Brain pericyte (primary cell): ENCODE results near the gene SH3BGRL2.
A peak's percentile ranks its signal among the peaks of the same experiment; 100 is the strongest.

Source experiments
- DNase-seq: peaks from one replicate; pipeline ENCODE4 v3.0.0-alpha.2; 2012; ENCODE audit warnings: low read depth, low spot score

Gene SH3BGRL2

DNA sequence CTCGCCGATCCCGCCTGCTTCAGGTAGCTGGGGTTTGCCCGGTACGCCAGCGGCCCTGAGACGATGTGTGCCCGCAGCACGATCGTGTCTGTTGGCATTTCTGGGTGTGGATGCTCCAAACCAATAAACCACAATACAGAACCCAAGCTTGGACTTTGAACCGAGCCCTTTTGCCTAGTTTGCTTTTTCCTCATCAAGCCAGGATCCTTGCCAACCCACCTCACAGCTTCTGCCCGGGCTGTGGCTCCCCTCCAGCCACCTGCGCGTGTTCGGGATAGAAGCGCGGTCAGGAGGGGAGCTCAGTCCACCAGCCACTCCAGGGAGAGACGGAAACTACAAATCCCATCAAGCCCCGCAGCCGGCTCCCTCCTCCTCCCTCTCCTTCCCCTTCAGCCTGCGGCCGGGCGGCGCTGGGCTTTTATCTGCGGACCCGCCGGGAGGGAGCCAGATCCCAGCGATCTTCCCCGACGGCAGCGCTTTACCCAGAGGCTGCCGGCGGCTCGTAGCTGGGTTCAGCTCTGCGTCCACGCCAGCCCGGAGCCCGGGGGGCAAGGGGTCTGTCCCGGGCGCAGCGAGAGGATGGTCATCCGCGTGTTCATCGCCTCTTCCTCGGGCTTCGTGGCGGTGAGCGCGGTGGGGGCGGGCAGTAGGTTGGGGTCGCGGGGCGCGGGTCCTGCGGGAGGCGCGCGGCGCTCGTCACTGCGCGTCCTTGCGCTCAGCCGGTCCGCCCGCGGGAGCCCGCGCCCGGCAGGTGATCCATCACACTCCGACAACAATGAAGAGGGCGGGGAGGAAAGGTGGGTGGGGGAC lies at the start of gene SH3BGRL2:
Gene SH3BGRL2 (plus strand): TSS at position 447 of the 810 bp plus-strand sequence. CDS start 133 bp downstream, at position 580.
- DNase-seq = no peak

- DNase-seq = no peak
Observed at GRCh38 chr6:79584332-79584731, 46.8 kb upstream of the SH3BGRL2 start.

DNA sequence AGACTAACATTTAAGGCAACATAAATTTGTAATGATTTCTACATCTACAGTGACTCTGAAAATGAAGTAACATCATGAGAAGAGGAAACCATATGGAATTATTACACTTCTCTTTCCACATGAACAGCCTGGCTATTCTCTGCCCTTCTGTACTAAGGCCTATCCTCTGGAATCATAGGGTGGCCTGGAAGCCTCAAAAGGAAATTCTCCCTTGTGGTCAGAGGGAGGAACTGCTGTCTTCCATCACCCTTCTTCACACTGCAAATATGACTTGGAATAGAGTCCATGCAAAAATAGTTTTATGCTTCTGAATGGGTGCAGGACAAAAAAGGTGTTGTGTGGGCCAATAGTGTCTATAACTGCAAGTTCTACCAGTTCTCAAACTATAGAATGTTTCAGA lies 44.6 kb upstream of the SH3BGRL2 start:
- no peak for DNase-seq

DNA sequence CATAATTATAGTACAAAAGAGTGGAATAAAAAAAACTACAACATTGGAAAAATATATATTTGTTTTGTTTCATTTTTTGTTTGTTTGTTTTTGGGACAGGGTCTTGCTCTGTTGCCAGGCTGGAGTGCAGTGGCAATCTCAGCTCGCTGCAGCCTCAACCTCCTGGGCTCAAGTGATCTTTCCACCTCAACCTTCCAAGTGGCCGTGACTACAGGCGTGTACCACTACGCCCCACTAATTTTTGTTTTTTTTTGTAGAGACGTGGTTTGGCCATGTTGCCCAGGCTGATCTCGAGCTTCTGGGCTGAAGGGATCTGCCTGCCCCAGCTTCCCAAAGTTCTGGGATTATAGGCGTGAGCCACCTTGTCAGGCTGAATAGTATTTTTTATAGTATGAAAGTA lies 41.4 kb upstream of the SH3BGRL2 start:
- no peak for DNase-seq

DNA sequence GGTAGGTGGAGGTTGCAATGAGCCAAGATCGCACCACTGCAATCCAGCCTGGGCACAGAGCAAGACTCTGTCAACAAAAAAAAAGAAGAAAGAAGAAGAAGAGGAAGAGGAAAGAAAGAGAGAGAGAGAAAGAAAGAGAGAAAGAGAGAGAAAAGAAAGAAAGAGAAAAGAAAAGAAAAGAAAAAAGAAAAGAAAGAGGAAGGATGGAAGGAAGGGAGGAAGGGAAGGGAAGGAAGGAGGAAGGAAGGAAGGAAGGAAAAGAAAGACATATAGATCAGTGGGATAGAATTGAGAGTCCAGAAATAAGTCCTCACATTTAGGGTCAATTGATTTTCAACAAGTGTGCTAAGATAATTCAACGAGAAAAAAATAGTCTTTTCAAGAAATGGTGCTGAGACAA lies 34.0 kb upstream of the SH3BGRL2 start:
- no peak for DNase-seq

DNA sequence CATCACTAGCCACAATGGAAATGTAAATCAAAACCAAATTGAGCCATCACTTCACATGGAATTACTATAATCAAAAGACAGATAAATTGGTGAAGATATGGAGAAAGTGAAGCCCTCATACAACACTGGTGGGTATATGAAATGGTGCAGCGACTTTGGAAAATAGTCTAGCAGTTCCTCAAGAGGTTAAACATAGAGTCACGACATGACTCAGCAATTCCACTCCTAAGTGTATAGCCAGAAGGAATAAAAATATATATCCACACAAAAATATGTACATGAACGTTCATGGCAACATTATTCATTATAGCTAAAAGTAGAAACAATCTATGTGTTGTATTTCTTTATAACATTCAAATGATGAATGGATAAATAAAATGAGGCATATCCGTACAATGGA lies 33.1 kb upstream of the SH3BGRL2 start:
- DNase-seq = no peak

DNA sequence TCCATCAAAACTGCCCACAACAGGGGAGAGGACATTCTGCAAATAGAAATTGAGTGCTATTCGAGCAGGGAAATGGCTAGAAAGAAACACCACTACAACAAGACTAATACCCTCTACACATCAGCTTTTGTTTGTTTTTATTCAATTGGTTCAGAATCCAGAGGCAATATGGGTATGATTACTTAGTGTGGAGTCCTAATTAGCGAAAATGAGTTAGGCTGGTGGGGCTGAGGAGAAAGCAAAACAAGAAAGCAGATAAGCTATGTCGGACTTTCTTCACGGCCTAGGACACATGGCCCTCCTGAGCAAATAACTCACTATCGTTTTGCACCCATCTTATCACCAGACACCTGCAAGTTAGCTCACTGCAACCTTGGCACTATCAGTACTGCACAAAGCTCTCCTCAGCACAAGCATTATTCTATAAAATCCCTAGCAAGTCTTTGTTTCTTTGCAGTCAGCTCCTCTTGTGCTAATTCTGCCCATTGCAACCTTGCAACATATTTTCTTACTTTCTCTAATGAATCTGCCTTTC lies 31.3 kb upstream of the SH3BGRL2 start:
- DNase-seq = no peak

DNA sequence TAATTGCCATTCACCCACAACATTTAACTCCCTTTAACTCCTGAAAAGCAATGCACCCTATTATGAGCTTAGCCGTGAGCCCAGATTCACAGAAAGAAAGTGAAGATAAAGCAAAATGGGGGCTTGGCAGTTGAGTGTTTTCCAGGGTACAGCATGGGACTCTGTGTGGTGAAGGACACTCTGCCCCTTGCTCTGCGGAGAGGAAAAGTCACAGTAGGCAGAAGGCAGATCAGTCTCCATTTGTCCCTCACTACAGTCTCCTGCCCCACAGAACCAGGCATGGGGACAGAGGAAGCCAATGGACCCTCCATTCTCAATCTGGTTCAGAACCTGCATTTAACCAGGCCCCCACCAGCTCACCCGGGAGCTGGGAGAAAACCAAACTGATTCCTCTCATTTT lies 30.8 kb upstream of the SH3BGRL2 start:
- DNase-seq = no peak

- peak; percentile 60 for DNase-seq
Observed at GRCh38 chr6:79600812-79601609, 30.1 kb upstream of the SH3BGRL2 start.

- no peak for DNase-seq
Observed at GRCh38 chr6:79602859-79603258, 28.3 kb upstream of the SH3BGRL2 start.

DNA sequence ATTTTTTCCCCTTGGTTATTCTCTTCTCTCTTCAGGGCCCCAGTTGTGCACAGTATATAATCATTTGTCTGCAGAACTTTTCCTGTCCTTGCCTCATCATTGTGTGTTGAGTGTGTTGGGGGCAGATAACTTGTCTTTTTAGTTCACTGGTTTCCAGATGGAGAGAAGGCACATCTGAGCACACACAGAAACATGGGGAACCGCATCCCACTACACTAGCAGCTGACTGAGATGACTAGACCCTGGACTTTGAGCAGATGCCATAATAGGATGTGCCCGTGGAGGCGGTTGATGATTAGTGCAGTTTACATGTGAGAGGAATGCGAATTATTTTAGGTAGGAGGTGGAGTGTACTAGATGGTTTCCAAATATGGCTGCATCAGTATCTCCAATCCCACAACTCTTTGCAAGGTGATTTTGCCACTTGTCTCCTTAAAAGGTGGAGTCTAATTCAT lies 26.5 kb upstream of the SH3BGRL2 start:
- no peak for DNase-seq

DNA sequence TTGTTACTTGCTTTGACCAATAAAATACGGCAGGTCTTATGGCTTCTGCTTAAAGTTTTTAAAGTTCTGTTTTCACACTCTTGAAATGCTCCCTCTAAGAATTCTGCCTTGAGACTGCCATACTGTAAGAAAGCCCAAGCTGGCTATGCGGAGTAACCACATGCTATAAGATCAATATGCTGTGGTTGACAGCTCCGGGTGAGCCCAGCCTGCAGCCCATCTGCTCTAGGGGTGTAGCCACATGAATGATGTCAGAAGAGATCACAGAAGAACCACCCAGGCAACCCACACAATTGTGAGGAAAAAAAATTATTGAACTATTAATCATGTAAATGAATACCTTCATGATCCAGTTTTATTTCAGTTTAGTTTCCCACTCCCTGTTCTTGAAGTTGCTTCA lies 26.1 kb upstream of the SH3BGRL2 start:
- DNase-seq = no peak

DNA sequence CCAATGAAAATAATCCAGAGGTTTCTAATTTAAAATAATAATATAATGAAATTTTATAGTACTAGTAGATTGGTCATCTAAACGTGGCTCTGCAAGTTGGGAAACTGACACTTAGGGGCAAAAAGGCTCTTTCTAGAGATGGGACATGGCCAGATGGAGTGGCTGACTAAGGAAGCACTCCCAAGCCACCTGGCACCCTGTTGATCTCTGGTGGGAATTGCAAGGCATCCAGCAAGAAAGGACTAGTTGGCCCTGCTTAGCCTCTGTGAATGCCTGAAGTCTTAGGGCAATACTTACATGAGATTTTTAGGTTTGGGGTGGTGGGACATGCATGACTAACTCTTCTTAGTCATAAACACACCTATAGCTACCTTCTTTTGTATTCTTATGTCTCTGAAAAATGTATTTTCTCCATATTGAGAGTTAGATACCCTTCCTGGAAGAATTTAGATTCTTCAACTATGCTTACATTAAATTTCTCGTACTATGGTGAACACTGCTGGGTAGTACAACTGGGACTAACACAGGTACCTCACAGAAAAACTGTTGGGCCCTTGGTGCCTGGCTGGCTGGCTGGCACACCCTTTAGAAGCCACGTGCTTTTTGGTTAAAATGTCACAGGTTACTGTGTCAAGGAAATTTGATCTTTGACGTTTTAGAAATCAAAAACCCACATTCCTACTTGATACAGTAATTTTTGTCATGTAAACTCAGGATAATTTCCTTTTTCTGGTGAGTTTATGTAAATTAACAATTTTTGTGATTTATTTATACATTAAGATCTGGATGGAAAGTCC lies 25.0 kb upstream of the SH3BGRL2 start:
- no peak for DNase-seq

DNA sequence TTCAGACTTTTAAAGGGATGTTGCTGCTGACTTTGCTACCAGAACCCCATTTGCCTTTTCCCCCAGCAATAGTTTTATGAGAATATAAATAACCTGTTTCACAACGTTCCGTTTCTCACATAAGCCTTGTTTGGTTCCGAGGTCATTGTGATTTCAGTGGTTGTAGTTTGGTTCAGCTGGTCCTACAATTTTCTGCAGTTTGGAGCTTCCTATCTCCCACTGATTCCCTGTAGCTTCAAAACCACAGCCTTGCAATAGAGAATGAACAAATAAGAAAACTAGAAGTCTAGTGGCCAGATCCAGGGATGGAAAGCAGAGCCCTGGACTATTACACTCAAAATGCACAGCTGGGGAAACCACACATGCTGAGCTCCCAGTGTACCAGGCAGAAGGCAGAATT lies 24.1 kb upstream of the SH3BGRL2 start:
- DNase-seq = peak; percentile 83

DNA sequence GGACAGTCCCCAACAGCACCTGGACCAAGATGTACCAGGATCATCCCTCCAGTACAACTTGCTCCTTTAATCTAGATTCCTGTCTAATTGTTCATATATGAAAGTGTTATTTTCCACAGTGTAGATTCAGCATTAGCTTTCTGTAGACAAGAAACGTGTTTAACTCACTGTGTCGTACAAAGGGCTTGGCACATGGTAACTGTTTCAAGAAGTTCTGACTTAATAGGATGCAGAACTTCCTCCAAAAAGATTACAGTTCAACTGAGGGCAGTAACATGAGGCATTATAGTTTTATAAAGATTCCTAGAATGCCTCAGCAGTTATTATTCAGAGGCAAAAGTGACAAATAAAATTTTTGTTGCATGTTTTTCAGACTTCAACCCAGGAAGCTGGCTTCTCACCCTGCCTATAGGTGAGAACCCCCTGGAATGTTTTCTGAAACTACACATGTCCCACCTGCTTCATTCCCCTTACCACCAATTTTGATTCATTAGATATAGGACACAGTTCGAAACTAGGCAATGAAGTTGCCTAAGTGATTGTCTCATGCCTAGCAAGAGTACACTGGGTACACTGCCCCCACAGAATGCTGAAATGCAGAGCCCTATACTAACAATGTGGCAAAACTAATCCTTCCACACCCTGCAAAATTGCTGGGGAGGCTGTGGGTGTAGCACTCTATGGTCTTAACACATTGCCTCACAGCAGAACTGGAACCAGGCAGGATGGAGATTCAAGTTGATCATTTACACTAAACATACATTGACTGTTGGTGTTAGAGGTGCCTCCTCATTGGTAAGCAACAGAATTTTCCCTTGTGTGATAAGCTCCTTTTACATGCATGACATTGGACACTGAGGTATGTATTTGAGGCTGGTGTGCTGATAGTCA lies 22.6 kb upstream of the SH3BGRL2 start:
- no peak for DNase-seq

- DNase-seq = no peak
Observed at GRCh38 chr6:79609225-79609595, 21.9 kb upstream of the SH3BGRL2 start.

- DNase-seq = no peak
Observed at GRCh38 chr6:79610306-79611009, 20.7 kb upstream of the SH3BGRL2 start.

GRCh38 chr6:79612457-79612856 lies 18.7 kb upstream of the SH3BGRL2 start:
- DNase-seq = no peak

DNA sequence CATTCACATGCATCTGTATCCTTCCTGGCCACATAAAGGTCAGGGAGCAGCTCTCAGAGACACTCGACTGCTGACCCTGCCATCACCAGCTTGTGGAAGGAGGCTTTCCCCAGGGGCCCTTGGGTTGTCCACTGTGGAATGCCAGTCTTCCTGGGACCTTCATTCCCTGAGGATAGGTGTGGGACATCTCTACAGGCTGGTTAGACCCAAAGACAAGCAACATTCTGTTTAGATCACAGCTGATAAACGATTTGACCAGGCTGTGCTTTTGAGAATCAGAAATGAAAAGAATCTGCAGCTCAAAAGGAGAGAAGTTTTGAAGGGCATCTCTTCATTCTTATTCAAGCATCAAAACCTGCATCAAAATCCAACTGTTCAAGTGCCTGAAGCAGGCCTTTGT lies 18.2 kb upstream of the SH3BGRL2 start:
- DNase-seq = no peak

- no peak for DNase-seq
Observed at GRCh38 chr6:79613912-79614311, 17.2 kb upstream of the SH3BGRL2 start.
